Stimulated activated effector memory CD8-positive, alpha-beta T cell treated with anti-CD3 and anti-CD28 coated beads, Interleukin-12 subunit alpha, Interleukin-12 subunit beta, amount 100 ng/mL, for 72 hours (primary cell): Measurements from ENCODE around the gene UGCG.
"Not testable (repeated sequence)": the region's sequence is repeated elsewhere in the genome, so short reads cannot be mapped to it uniquely, and the experiment has no call there.

ENCODE experiments used
- ATAC-seq: fragments of 150-1000 bp; cut with Tn5 transposase; 2 replicates; pipeline ENCODE4 v1.10.0; 2021
- DNase-seq, 2 donors: peaks; one replicate each; pipeline ENCODE4 v3.0.0; 2021 to 2022; ENCODE audit warnings: low spot score in 2 of 2
- H3K27ac Mint-ChIP-seq: one replicate; pipeline ENCODE4 v1.8.0; 2022; ENCODE audit warnings: mild to moderate bottlenecking, mixed read lengths
- H3K36me3 Mint-ChIP-seq: one replicate; pipeline ENCODE4 v1.8.0; 2022; ENCODE audit warnings: mild to moderate bottlenecking, mixed read lengths
- H3K4me1 Mint-ChIP-seq: one replicate; pipeline ENCODE4 v1.8.0; 2022; ENCODE audit warnings: mixed read lengths
- H3K4me3 Mint-ChIP-seq: one replicate; pipeline ENCODE4 v1.8.0; 2022; ENCODE audit warnings: mild to moderate bottlenecking, mixed read lengths
- H3K9me3 Mint-ChIP-seq: one replicate; pipeline ENCODE4 v1.8.0; 2022; ENCODE audit warnings: mixed read lengths

Gene UGCG

GRCh38 chr9:111875291-111875690 lies 21.3 kb upstream of the UGCG start:
- not testable (repeated sequence) for H3K27ac Mint-ChIP-seq, H3K4me3 Mint-ChIP-seq, H3K9me3 Mint-ChIP-seq, DNase-seq, H3K36me3 Mint-ChIP-seq, ATAC-seq
- peaks cover 11% of the 10 kb centered on the region for H3K4me1 Mint-ChIP-seq

- ATAC-seq, H3K9me3 Mint-ChIP-seq, H3K4me3 Mint-ChIP-seq, H3K4me1 Mint-ChIP-seq, H3K27ac Mint-ChIP-seq, H3K36me3 Mint-ChIP-seq, DNase-seq: not testable (repeated sequence)
Measured at GRCh38 chr9:111875691-111876090, 20.9 kb upstream of the UGCG start.

GRCh38 chr9:111876179-111876578 lies 20.4 kb upstream of the UGCG start:
- peaks cover 3% of the 10 kb centered on the region for H3K4me1 Mint-ChIP-seq
- no peak overlapping the region for H3K27ac Mint-ChIP-seq
- H3K9me3 Mint-ChIP-seq = no peaks in the 10 kb centered on the region
- H3K4me3 Mint-ChIP-seq = no peak overlapping the region
- DNase-seq = no peak
- no peaks in the 10 kb centered on the region for H3K36me3 Mint-ChIP-seq
- ATAC-seq = no peak

- H3K4me1 Mint-ChIP-seq = no peaks in the 10 kb centered on the region
- H3K4me3 Mint-ChIP-seq = no peak overlapping the region
- no peak for ATAC-seq
- H3K36me3 Mint-ChIP-seq = no peaks in the 10 kb centered on the region
- DNase-seq = no peak
- no peak overlapping the region for H3K27ac Mint-ChIP-seq
- H3K9me3 Mint-ChIP-seq = no peaks in the 10 kb centered on the region
Measured at GRCh38 chr9:111877420-111877819, 19.2 kb upstream of the UGCG start.

- ATAC-seq (no peak), DNase-seq (no peak)
- no peaks in the 10 kb centered on the region for H3K9me3 Mint-ChIP-seq
- H3K27ac Mint-ChIP-seq = no peak overlapping the region
- no peak overlapping the region for H3K4me3 Mint-ChIP-seq
- no peaks in the 10 kb centered on the region for H3K4me1 Mint-ChIP-seq
- H3K36me3 Mint-ChIP-seq = no peaks in the 10 kb centered on the region
Measured at GRCh38 chr9:111878946-111879345, 17.7 kb upstream of the UGCG start.

- Mint-ChIP-seq H3K36me3 (no peaks in the 10 kb centered on the region), H3K27ac (no peak overlapping the region)
- ATAC-seq = no peak
Measured at GRCh38 chr9:111886983-111887718, 9.5 kb upstream of the UGCG start.

GRCh38 chr9:111890334-111890733 lies 6.3 kb upstream of the UGCG start:
- no peak overlapping the region for H3K27ac Mint-ChIP-seq
- H3K9me3 Mint-ChIP-seq = no peaks in the 10 kb centered on the region
- DNase-seq (no peak), ATAC-seq (no peak)
- no peak overlapping the region for H3K4me3 Mint-ChIP-seq
- H3K36me3 Mint-ChIP-seq = no peaks in the 10 kb centered on the region
- no peaks in the 10 kb centered on the region for H3K4me1 Mint-ChIP-seq

More at GRCh38 chr9:111886983-111887718, 9.5 kb upstream of the UGCG start:
- Mint-ChIP-seq H3K4me3 (no peak overlapping the region), H3K4me1 (no peaks in the 10 kb centered on the region), H3K9me3 (no peaks in the 10 kb centered on the region)
- DNase-seq = no peak

GRCh38 chr9:111890867-111891266 lies 5.7 kb upstream of the UGCG start:
- ATAC-seq, DNase-seq, H3K27ac Mint-ChIP-seq, H3K4me3 Mint-ChIP-seq, H3K9me3 Mint-ChIP-seq, H3K4me1 Mint-ChIP-seq, H3K36me3 Mint-ChIP-seq: not testable (repeated sequence)

- no peaks in the 10 kb centered on the region for H3K9me3 Mint-ChIP-seq
- no peak overlapping the region for H3K27ac Mint-ChIP-seq
- H3K4me3 Mint-ChIP-seq = no peak overlapping the region
- no peak for DNase-seq
- no peaks in the 10 kb centered on the region for H3K4me1 Mint-ChIP-seq
- peaks cover 6% of the 10 kb centered on the region for H3K36me3 Mint-ChIP-seq
- ATAC-seq = no peak
Measured at GRCh38 chr9:111891910-111892499, 4.6 kb upstream of the UGCG start.

GRCh38 chr9:111896942-111897600 lies 457 bp downstream of the UGCG start:
- Mint-ChIP-seq H3K27ac (no peak overlapping the region), H3K36me3 (peaks cover 6% of the 10 kb centered on the region), H3K9me3 (no peaks in the 10 kb centered on the region), H3K4me3 (no peak overlapping the region), H3K4me1 (peaks cover 6% of the 10 kb centered on the region)
- ATAC-seq (peak; percentile 67), DNase-seq (peak in 1 of 2 donors; percentile 81)

GRCh38 chr9:111897601-111898137 lies 1.1 kb downstream of the UGCG start:
- peaks cover 6% of the 10 kb centered on the region for H3K36me3 Mint-ChIP-seq
- H3K9me3 Mint-ChIP-seq = no peaks in the 10 kb centered on the region
- no peak overlapping the region for H3K4me3 Mint-ChIP-seq
- H3K27ac Mint-ChIP-seq = no peak overlapping the region
- DNase-seq = no peak
- ATAC-seq = peak; percentile 0
- H3K4me1 Mint-ChIP-seq = peaks cover 6% of the 10 kb centered on the region

GRCh38 chr9:111898331-111899096 lies 1.9 kb downstream of the UGCG start:
- Mint-ChIP-seq H3K36me3 (peaks cover 6% of the 10 kb centered on the region), H3K4me3 (no peak overlapping the region), H3K4me1 (peaks cover 6% of the 10 kb centered on the region), H3K9me3 (no peaks in the 10 kb centered on the region), H3K27ac (no peak overlapping the region)
- ATAC-seq (no peak), DNase-seq (no peak)

GRCh38 chr9:111900151-111900857 lies 3.7 kb downstream of the UGCG start:
- Mint-ChIP-seq H3K9me3 (no peaks in the 10 kb centered on the region), H3K4me3 (no peak overlapping the region)
- DNase-seq = no peak

GRCh38 chr9:111900858-111901612 lies 4.4 kb downstream of the UGCG start:
- no peaks in the 10 kb centered on the region for H3K9me3 Mint-ChIP-seq
- H3K4me1 Mint-ChIP-seq = peaks cover 22% of the 10 kb centered on the region
- no peak overlapping the region for H3K4me3 Mint-ChIP-seq
- ATAC-seq (no peak), DNase-seq (no peak)
- H3K36me3 Mint-ChIP-seq = peaks cover 4% of the 10 kb centered on the region
- no peak overlapping the region for H3K27ac Mint-ChIP-seq

More at GRCh38 chr9:111900151-111900857, 3.7 kb downstream of the UGCG start:
- H3K27ac Mint-ChIP-seq = no peak overlapping the region
- H3K36me3 Mint-ChIP-seq = peaks cover 6% of the 10 kb centered on the region
- H3K4me1 Mint-ChIP-seq = peaks cover 17% of the 10 kb centered on the region
- ATAC-seq = no peak
